ENCODE data around the gene LRMDA.

Gene LRMDA

GRCh38 chr10:76045174-76045573, 613.8 kb downstream of the LRMDA start:
- no peaks in the 10 kb centered on the region for H3K36me3 ChIP-seq
- H3K27me3 ChIP-seq (ENCODE audit: insufficient read depth, low read depth, severe bottlenecking), result no peaks in the 10 kb centered on the region
- TF ChIP-seq CTCF (IDR thresholded peaks at IDR 0.05; ENCODE audit: low read depth, low read length), result no peak
- no peaks in the 10 kb centered on the region for H3K9me3 ChIP-seq (ENCODE audit: severe bottlenecking)
- no peak overlapping the region for H3K27ac ChIP-seq
- H3K4me3 ChIP-seq (ENCODE audit: low read depth, low read length), result no peak overlapping the region
- DNase-seq, result no peak

GRCh38 chr10:76047521-76047920, 616.1 kb downstream of the LRMDA start:
- Histone ChIP-seq H3K4me3 (ENCODE audit: low read depth, low read length) (no peak overlapping the region), H3K36me3 (no peaks in the 10 kb centered on the region), H3K27ac (no peak overlapping the region), H3K9me3 (ENCODE audit: severe bottlenecking) (no peaks in the 10 kb centered on the region), H3K27me3 (ENCODE audit: insufficient read depth, low read depth, severe bottlenecking) (no peaks in the 10 kb centered on the region)
- DNase-seq, result no peak
- no peak for TF ChIP-seq CTCF (IDR thresholded peaks at IDR 0.05; ENCODE audit: low read depth, low read length)

- no peak for TF ChIP-seq CTCF (IDR thresholded peaks at IDR 0.05; ENCODE audit: low read depth, low read length)
- H3K9me3 ChIP-seq (ENCODE audit: severe bottlenecking), result no peaks in the 10 kb centered on the region
- no peak for DNase-seq
Measured at GRCh38 chr10:76049581-76050290, 618.3 kb downstream of the LRMDA start.

GRCh38 chr10:76050291-76050625, 618.8 kb downstream of the LRMDA start:
- no peaks in the 10 kb centered on the region for H3K36me3 ChIP-seq
- no peaks in the 10 kb centered on the region for H3K9me3 ChIP-seq (ENCODE audit: severe bottlenecking)
- no peak overlapping the region for H3K4me3 ChIP-seq (ENCODE audit: low read depth, low read length)
- H3K27ac ChIP-seq, result no peak overlapping the region
- TF ChIP-seq CTCF (IDR thresholded peaks at IDR 0.05; ENCODE audit: low read depth, low read length), result no peak
- no peaks in the 10 kb centered on the region for H3K27me3 ChIP-seq (ENCODE audit: insufficient read depth, low read depth, severe bottlenecking)
- DNase-seq, result no peak

More at GRCh38 chr10:76049581-76050290, 618.3 kb downstream of the LRMDA start:
- Histone ChIP-seq H3K27me3 (ENCODE audit: insufficient read depth, low read depth, severe bottlenecking) (no peaks in the 10 kb centered on the region), H3K36me3 (no peaks in the 10 kb centered on the region), H3K4me3 (ENCODE audit: low read depth, low read length) (no peak overlapping the region), H3K27ac (no peak overlapping the region)

- DNase-seq, result peak; percentile 24
- H3K27ac ChIP-seq, result peak overlapping the region; percentile 44
- H3K4me3 ChIP-seq (ENCODE audit: low read depth, low read length), result no peak overlapping the region
Measured at GRCh38 chr10:76051007-76051936, 619.8 kb downstream of the LRMDA start.

More at GRCh38 chr10:76051007-76051936, 619.8 kb downstream of the LRMDA start:
- Histone ChIP-seq H3K36me3 (no peaks in the 10 kb centered on the region), H3K27me3 (ENCODE audit: insufficient read depth, low read depth, severe bottlenecking) (no peaks in the 10 kb centered on the region), H3K9me3 (ENCODE audit: severe bottlenecking) (peaks cover 8% of the 10 kb centered on the region)
- TF ChIP-seq CTCF (IDR thresholded peaks at IDR 0.05; ENCODE audit: low read depth, low read length), result peak; percentile 15; the same call in 1 of the 2 replicates

All from WERI-Rb-1 (cell line).